AG09319 (cell line): ENCODE data around the gene DGKI.

Experiments used
- DNase-seq: peaks from one replicate; pipeline ENCODE4 v3.0.0-alpha.2; 2010; ENCODE audit warnings: low read depth; ENCODE audit errors: extremely low read depth
- CTCF ChIP-seq: IDR thresholded peaks from 2 replicates; pipeline ENCODE4 v1.5.1; 2011; ENCODE audit warnings: low read depth, mild to moderate bottlenecking, inconsistent platforms, low read length, moderate library complexity

Gene DGKI

GRCh38 chr7:137787301-137787976 lies 59.3 kb downstream of the DGKI start:
- DNase-seq: no peak
- TF ChIP-seq CTCF: no peak

DNA sequence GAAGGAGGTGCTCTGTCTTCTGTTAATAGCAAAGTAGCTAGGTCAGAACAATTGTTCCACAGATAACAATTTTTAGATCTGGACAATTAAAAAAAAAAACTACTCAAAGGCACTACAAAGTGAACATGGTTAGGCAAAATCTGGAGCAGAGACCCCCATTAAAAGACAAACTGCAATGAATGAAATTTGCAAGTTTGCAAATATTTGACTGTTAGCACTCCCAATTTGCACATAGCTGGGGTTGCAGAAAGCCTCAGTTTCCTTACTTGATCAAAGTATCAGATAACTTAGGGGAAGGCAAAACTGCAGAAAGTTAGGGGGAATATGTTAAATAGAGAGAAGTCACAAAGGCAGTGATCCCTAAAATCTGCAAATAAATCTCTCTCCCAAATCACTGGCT lies 68.3 kb downstream of the DGKI start:
- no peak for DNase-seq
- TF ChIP-seq CTCF: no peak

- TF ChIP-seq CTCF: no peak
These were observed 72.0 kb downstream of the DGKI start for GRCh38 chr7:137774793-137775201.

DNA sequence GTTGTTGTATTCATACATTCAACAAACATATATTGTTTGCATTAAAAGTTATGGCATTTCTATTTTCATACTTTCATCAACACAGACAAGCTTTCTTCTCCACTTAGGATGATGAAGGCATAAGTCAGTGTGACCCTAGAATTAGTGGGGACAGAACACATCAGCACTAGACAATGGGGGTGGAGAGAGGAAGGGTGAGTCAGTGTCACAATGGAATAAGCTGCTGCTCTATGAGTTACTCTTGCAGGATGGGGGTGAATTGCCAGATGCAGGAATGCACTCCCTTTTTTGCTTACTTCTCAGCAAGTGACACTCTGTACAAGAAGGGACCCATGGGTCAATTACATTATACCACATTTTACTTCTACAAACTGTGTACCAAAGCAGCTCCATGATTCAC lies 74.0 kb downstream of the DGKI start:
- TF ChIP-seq CTCF: no peak
- no peak for DNase-seq

More at GRCh38 chr7:137774793-137775201, 72.0 kb downstream of the DGKI start:
- DNase-seq: no peak

GRCh38 chr7:137772316-137772715 lies 74.5 kb downstream of the DGKI start:
- TF ChIP-seq CTCF: no peak
- DNase-seq: no peak

- no peak for TF ChIP-seq CTCF
- DNase-seq: no peak
These were observed 75.1 kb downstream of the DGKI start for GRCh38 chr7:137771679-137772078.

DNA sequence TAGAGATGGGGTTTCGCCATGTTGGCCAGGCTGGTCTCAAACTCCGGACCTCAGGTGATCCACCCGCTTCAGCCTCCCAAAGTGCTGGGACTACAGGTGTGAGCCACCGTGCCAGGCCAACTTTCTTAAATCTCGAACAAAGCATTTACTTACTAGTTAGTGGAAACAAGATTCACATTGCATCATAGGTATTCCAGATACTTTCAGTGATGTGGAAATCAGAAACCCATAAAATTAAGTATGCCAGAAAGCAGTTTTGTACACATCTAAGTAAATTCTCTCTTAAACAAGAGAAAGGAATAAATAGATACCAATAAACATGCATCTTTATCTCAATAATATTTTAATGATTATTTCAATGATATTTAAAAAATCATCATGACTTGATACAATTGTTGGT lies 75.5 kb downstream of the DGKI start:
- no peak for DNase-seq
- TF ChIP-seq CTCF: no peak
